HepG2 (cell line): ENCODE measurements around the gene AKAP1. TPM values are rescaled to one million over a fixed set of nuclear protein-coding genes. Genes with fewer than 3 reads are reported as not detected.
A peak's percentile ranks its signal among the peaks of the same experiment; 100 is the strongest.

Experiments
- ATAC-seq: fragments of 200-7000 bp; cut with Tn5 transposase; 3 replicates; pipeline ENCODE4 v1.9.1; 2020; ENCODE audit warnings: mild to moderate bottlenecking, moderate library complexity
- BruUV-seq: library from RNA; stranded (reverse); fragments of 400-500 nt; replicated peaks from 2 replicates; lab custom pipeline; 2021; lab: Mats Ljungman, UMichigan
- CTCF ChIA-PET: fragments of 300-600 bp; formaldehyde crosslinking; extraction: SDS; loops from one replicate; lab custom pipeline; 2021; ENCODE audit warnings: low total read pairs, inconsistent platforms, low intra/inter-chr PET ratio; lab: Yijun Ruan, JAX
- POLR2A ChIA-PET: fragments of 350-600 bp; sonication (Branson Sonifier 250); formaldehyde crosslinking; loops from one replicate; lab custom pipeline; 2020; ENCODE audit warnings: antibody characterized with exemption, inconsistent platforms; lab: Yijun Ruan, JAX
- DNase-seq: peaks from one replicate; pipeline ENCODE4 v3.0.0-alpha.2; 2015; ENCODE audit warnings: low spot score
- FAIRE-seq: peaks from 3 replicates; lab custom pipeline; 2011; peaks lifted over from hg19 to GRCh38; lab: Jason Lieb, UNC
- H2AFZ ChIP-seq: one replicate; pipeline ENCODE4 v1.6.1; 2011; ENCODE audit warnings: low read length, inconsistent platforms
- H3K27ac ChIP-seq: fragments of 300-600 bp; 3 replicates; pipeline ENCODE4 v1.8.0; 2011; ENCODE audit warnings: mixed run types, mild to moderate bottlenecking, mixed read lengths, low read length, inconsistent platforms; ENCODE audit not compliant: insufficient read depth; ENCODE audit errors: extremely low read length
- H3K27me3 ChIP-seq, 2 experiments: fragments of 200-600 bp in 1 of 2; 2 replicates in 1 of 2; 3 replicates in 1 of 2; pipeline versions ENCODE4 v1.6.0 to v1.8.0; 2011; ENCODE audit warnings: low read length in 2 of 2, mild to moderate bottlenecking in 2 of 2, moderate library complexity in 2 of 2, inconsistent platforms in 1 of 2; ENCODE audit not compliant: insufficient read depth in 2 of 2, control insufficient read depth in 1 of 2
- H3K36me3 ChIP-seq, 2 experiments: fragments of 200-600 bp in 1 of 2; replicated peaks in 1 of 2; 2 replicates in 1 of 2; 3 replicates in 1 of 2; pipeline versions ENCODE4 v1.5.1 to v1.8.0; 2011; ENCODE audit warnings: low read length in 2 of 2, inconsistent platforms in 1 of 2; ENCODE audit not compliant: insufficient read depth in 2 of 2, control insufficient read depth in 1 of 2
- H3K4me1 ChIP-seq: 2 replicates; pipeline ENCODE4 v1.5.1; 2012; ENCODE audit warnings: low read length, inconsistent platforms; ENCODE audit not compliant: insufficient read depth
- H3K4me2 ChIP-seq: 2 replicates; pipeline ENCODE4 v1.6.0; 2011; ENCODE audit warnings: low read depth, low read length, inconsistent platforms
- H3K4me3 ChIP-seq, 3 experiments: fragments of 200-600 bp in 1 of 3; sonication (generic), shearing (Covaris generic) in 1 of 3; replicated peaks in 1 of 3; 2 replicates each; pipeline ENCODE4 v1.5.1; 2011 to 2016; ENCODE audit warnings: low read length in 3 of 3, inconsistent platforms in 2 of 3, low read depth in 2 of 3, mild to moderate bottlenecking in 2 of 3, control low read depth in 1 of 3, mixed read lengths in 1 of 3; ENCODE audit not compliant: insufficient read depth in 1 of 3
- H3K79me2 ChIP-seq: one replicate; pipeline ENCODE4 v1.6.1; 2011; ENCODE audit warnings: low read length, inconsistent platforms; ENCODE audit not compliant: insufficient read depth
- H3K9ac ChIP-seq: 2 replicates; pipeline ENCODE4 v1.6.0; 2011; ENCODE audit warnings: mild to moderate bottlenecking, low read depth, low read length, inconsistent platforms; ENCODE audit not compliant: insufficient read depth
- H3K9me3 ChIP-seq: 2 replicates; pipeline ENCODE4 v1.5.1; 2012; ENCODE audit warnings: mild to moderate bottlenecking, low read length
- H4K20me1 ChIP-seq: 2 replicates; pipeline ENCODE4 v1.6.0; 2011; ENCODE audit warnings: inconsistent platforms, mild to moderate bottlenecking, low read length, moderate library complexity; ENCODE audit not compliant: insufficient read depth
- AGO2 ChIP-seq: fragments of 200-400 bp; formaldehyde crosslinking; optimal IDR thresholded peaks from 2 replicates; pipeline ENCODE3; 2017; ENCODE audit warnings: mild to moderate bottlenecking, low read depth, low read length, moderate library complexity
- AKAP8 ChIP-seq: sonication (generic); formaldehyde crosslinking; IDR thresholded peaks from 2 replicates; pipeline ENCODE4 v1.5.1; 2020; ENCODE audit warnings: mild to moderate bottlenecking, missing genetic modification reagents
- CREB1 ChIP-seq, 2 experiments: fragments of 450-650 bp in 1 of 2; IDR thresholded peaks; 2 replicates each; pipeline ENCODE4 v1.6.1; 2016 to 2017; ENCODE audit warnings: control low read depth in 1 of 2, mild to moderate bottlenecking in 1 of 2, missing compliant biosample characterization in 1 of 2, missing genetic modification characterization in 1 of 2
- DR1 ChIP-seq: sonication (generic); formaldehyde crosslinking; IDR thresholded peaks from 2 replicates; pipeline ENCODE4 v1.8.0; 2021; ENCODE audit warnings: mild to moderate bottlenecking, missing genetic modification reagents, inconsistent platforms
- RBM22 ChIP-seq: fragments of 200-400 bp; formaldehyde crosslinking; optimal IDR thresholded peaks from 2 replicates; pipeline ENCODE3; 2017; ENCODE audit warnings: mild to moderate bottlenecking, low read length, moderate library complexity
- RORA ChIP-seq: sonication (generic); formaldehyde crosslinking; IDR thresholded peaks from 2 replicates; pipeline ENCODE4 v1.5.0; 2020; ENCODE audit warnings: mild to moderate bottlenecking, missing genetic modification reagents, moderate library complexity
- ZSCAN31 ChIP-seq: sonication (generic); formaldehyde crosslinking; IDR thresholded peaks from 2 replicates; pipeline ENCODE4 v1.5.0; 2020; ENCODE audit warnings: low read depth, mild to moderate bottlenecking, missing genetic modification reagents
- WGBS: methylation state at CpG from one replicate; pipeline ENCODE4 v1.1.6; 2017; ENCODE audit warnings: low lambda C conversion rate; 5-methylcytosine and 5-hydroxymethylcytosine counted together
- in situ Hi-C: cut with HindIII; loops from 2 replicates; pipeline ENCODE4 v1.10.0; 2017; ENCODE audit warnings: low pct_unique_long_range_greater_than_20kb; ENCODE audit not compliant: extremely low pct_ligation_motif_present
- intact Hi-C: fragments of 100-400 bp; cut with micrococcal nuclease; formaldehyde crosslinking; loops from one replicate; pipeline ENCODE4 v1.10.0; 2022; ENCODE audit not compliant: unreplicated experiment
- polyA plus RNA-seq, 8 experiments: library from polyadenylated mRNA; depleted of rRNA in 3 of 8; stranded (reverse) in 7 of 8; unstranded in 1 of 8; fragments of >200 nt; fragmentation: Illumina TruSeq in 4 of 8; extraction: Trizol in 4 of 8; gene quantifications; 2 replicates each; pipeline versions ENCODE4 v1.2.1 to v1.2.3, GENCODE V29; 2011 to 2016; ENCODE audit warnings: low read depth in 4 of 8, missing spikeins in 1 of 8, mixed read lengths in 1 of 8; ENCODE audit not compliant: insufficient read depth in 1 of 8
- total RNA-seq, 5 experiments: library from RNA; depleted of rRNA; stranded (reverse); fragments of >200 nt; fragmentation: Illumina TruSeq; extraction: Trizol; gene quantifications; 2 replicates each; pipeline ENCODE4 v1.2.3, GENCODE V29; 2016; ENCODE audit warnings: low read depth in 1 of 5
- TF ChIP-seq, protein P1 (sequence below): sonication (generic); formaldehyde crosslinking; IDR thresholded peaks from 2 replicates; pipeline ENCODE4 v1.5.0; 2020; ENCODE audit warnings: missing genetic modification reagents
- TF ChIP-seq, protein P2 (sequence below): sonication (generic); formaldehyde crosslinking; IDR thresholded peaks from 2 replicates; pipeline ENCODE4 v1.5.1; 2020; ENCODE audit warnings: mild to moderate bottlenecking, missing genetic modification reagents, moderate library complexity

AKAP1 gene
- total and polyA plus RNA-seq, 2 of the 13 experiments (the other 11 are each of a cell fraction or from before 2014, with no cell fraction given) = 101 to 131 TPM

DNA sequence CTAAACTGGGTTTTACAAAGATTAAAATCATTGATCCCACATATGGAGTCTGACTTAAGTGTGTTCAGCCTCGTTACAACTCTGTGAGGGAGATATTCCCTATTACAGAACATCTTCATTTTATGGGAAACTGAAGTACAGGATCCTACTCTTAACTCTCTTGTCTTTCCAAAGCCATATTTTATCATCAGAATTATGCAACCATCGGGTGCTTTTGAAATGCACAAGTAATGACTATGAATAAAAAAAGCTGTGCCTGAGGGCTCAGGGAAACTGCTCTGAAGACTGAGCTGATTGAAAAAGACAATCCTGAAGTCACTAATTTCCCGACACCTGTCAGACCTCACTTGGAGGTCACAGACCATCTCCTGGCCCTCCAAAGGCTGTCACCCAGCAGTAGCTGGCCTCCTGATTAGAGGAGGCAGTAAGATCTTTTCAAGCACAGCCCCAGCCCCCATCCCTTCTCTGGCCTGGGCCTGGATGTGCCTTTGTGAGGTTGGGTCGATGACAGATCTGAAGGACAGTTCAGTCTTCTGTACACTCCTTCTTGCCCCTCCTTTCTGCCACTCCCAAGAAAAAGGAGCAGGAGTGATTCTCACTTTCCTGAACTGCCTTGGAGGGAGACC is 5.6 kb downstream of the AKAP1 start:
- intact Hi-C loops = no loop called here
- no peak overlapping the region for H3K9ac ChIP-seq
- no peak overlapping the region for H2AFZ ChIP-seq
- no peak for DNase-seq
- CTCF ChIA-PET = no interaction called here
- no peak for FAIRE-seq
- no peak overlapping the region for H3K4me3 ChIP-seq
- no TSS peak for BruUV-seq
- no peaks in the 10 kb centered on the region; a peak in 1 of 5 replicates for H3K27me3 ChIP-seq
- H3K4me1 ChIP-seq = peaks cover 80% of the 10 kb centered on the region
- no peak for ATAC-seq
- no peak for TF ChIP-seq CREB1 (IDR thresholded peaks at IDR 0.05)
- no peak for TF ChIP-seq CREB1 (CRISPR knock-in tag; IDR thresholded peaks at IDR 0.05)
- TF ChIP-seq DR1 = 0 out of 2 replicates have a peak, but pooled peaks have one; percentile 21
- peak; percentile 74 for TF ChIP-seq RBM22
- TF ChIP-seq, all 625 proteins: peak for 2
- peaks cover 97% of the 10 kb centered on the region for H3K79me2 ChIP-seq
- H4K20me1 ChIP-seq = peaks cover 82% of the 10 kb centered on the region
- 87% methylated on average over 4 of the region's 4 CpGs for WGBS
- peaks cover 2 to 29% of the 10 kb centered on the region in 2 experiments; a peak in 2 of 5 replicates for H3K36me3 ChIP-seq
- H3K9me3 ChIP-seq = no peaks in the 10 kb centered on the region
- H3K27ac ChIP-seq = no peak overlapping the region
- H3K4me2 ChIP-seq = no peak overlapping the region
- in situ Hi-C loops = no loop called here
- POLR2A ChIA-PET = interaction anchor here (0.6 kb wide), 1 partner anchor 487 kb away, joined by 3 read pairs; no protein-coding TSS in a partner anchor

DNA sequence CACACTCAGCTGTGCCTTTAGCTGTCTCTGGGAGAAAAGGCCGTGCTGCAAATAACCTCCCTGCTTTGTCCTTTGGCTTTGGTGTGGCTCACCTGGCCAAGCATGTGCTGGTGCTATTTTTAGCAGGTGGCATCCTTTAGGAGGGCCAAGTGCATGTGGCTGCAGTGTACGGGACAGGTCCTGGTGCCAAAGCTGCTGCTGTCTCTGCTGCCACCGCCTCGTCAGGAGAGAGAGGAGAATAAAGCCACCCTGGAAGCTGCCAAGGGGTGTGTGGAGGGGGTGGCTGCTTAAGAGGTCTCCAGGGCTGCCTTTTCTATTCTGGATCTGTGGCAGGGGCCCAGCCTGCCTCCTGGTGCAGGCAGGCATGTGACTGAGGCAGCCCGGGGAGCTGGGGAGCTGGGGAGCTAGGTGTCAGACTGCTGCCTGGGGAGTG is 6.2 kb downstream of the AKAP1 start:
- 91% methylated on average over 5 of the region's 5 CpGs for WGBS
- Histone ChIP-seq H3K4me3 (no peak overlapping the region), H2AFZ (no peak overlapping the region), H3K36me3 (peaks cover 5 to 34% of the 10 kb centered on the region in 2 experiments; a peak in 3 of 5 replicates), H3K79me2 (peaks cover 100% of the 10 kb centered on the region), H3K27ac (no peak overlapping the region), H3K9ac (no peak overlapping the region), H3K4me1 (peaks cover 85% of the 10 kb centered on the region), H3K4me2 (no peak overlapping the region), H3K9me3 (no peaks in the 10 kb centered on the region), H4K20me1 (peaks cover 87% of the 10 kb centered on the region), H3K27me3 (no peaks in the 10 kb centered on the region; a peak in 1 of 5 replicates)
- DNase-seq = no peak
- TF ChIP-seq AKAP8 (CRISPR knock-in tag) = 0 out of 2 replicates have a peak, but pooled peaks have one; percentile 17
- no peak for TF ChIP-seq RORA
- peak; percentile 53 for TF ChIP-seq AGO2
- TF ChIP-seq, protein P1, sequence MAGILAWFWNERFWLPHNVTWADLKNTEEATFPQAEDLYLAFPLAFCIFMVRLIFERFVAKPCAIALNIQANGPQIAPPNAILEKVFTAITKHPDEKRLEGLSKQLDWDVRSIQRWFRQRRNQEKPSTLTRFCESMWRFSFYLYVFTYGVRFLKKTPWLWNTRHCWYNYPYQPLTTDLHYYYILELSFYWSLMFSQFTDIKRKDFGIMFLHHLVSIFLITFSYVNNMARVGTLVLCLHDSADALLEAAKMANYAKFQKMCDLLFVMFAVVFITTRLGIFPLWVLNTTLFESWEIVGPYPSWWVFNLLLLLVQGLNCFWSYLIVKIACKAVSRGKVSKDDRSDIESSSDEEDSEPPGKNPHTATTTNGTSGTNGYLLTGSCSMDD (CRISPR knock-in tag) = no peak
- 0 out of 2 replicates have a peak, but pooled peaks have one; percentile 24 for TF ChIP-seq ZSCAN31 (CRISPR knock-in tag)
- TF ChIP-seq, protein P2, sequence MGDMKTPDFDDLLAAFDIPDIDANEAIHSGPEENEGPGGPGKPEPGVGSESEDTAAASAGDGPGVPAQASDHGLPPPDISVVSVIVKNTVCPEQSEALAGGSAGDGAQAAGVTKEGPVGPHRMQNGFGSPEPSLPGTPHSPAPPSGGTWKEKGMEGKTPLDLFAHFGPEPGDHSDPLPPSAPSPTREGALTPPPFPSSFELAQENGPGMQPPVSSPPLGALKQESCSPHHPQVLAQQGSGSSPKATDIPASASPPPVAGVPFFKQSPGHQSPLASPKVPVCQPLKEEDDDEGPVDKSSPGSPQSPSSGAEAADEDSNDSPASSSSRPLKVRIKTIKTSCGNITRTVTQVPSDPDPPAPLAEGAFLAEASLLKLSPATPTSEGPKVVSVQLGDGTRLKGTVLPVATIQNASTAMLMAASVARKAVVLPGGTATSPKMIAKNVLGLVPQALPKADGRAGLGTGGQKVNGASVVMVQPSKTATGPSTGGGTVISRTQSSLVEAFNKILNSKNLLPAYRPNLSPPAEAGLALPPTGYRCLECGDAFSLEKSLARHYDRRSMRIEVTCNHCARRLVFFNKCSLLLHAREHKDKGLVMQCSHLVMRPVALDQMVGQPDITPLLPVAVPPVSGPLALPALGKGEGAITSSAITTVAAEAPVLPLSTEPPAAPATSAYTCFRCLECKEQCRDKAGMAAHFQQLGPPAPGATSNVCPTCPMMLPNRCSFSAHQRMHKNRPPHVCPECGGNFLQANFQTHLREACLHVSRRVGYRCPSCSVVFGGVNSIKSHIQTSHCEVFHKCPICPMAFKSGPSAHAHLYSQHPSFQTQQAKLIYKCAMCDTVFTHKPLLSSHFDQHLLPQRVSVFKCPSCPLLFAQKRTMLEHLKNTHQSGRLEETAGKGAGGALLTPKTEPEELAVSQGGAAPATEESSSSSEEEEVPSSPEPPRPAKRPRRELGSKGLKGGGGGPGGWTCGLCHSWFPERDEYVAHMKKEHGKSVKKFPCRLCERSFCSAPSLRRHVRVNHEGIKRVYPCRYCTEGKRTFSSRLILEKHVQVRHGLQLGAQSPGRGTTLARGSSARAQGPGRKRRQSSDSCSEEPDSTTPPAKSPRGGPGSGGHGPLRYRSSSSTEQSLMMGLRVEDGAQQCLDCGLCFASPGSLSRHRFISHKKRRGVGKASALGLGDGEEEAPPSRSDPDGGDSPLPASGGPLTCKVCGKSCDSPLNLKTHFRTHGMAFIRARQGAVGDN = peak; percentile 30; the same call in 1 of the 2 replicates
- peak; percentile 66 for TF ChIP-seq RBM22
- BruUV-seq = no TSS peak
- CTCF ChIA-PET = no interaction called here
- intact Hi-C loops = no loop called here
- ATAC-seq = no peak
- in situ Hi-C loops = no loop called here
- no peak for FAIRE-seq
- POLR2A ChIA-PET = no interaction called here
